ENCODE measurements around the gene HDAC4.

The HDAC4 gene

DNA sequence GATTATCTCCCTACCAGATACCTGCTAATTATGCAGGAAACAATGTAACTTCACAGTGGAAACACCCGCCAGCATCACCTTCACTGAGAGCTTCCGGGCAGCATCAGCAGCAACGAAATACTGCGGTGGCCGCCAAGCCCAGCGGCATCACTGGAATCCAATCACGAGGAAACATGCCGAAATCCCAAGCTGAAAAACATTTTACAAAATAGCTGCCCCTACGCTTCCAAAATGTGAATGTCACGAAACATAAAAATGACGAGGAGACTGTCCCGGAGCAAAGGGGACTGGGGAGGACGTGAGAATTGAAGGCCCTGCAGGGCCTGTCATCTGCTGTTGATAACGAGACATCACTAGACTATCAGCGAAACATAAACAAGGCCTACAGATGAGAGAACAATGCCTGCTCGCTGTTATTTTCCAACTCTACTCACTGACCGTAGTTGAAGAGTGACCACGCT, 82.6 kb downstream of the HDAC4 start:
- no peaks in the 10 kb centered on the region for H3K27me3 ChIP-seq (ENCODE audit: insufficient read depth, low read length, poor library complexity, severe bottlenecking)
- no peak overlapping the region for H3K4me2 ChIP-seq (ENCODE audit: low read depth, low read length, poor library complexity, severe bottlenecking)
- H3K9me2 ChIP-seq (replicated peaks; ENCODE audit: low read depth, low read length): no peaks in the 10 kb centered on the region
- H3K9ac ChIP-seq (ENCODE audit: low read depth, low read length, poor library complexity, severe bottlenecking): no peak overlapping the region
- no peaks in the 10 kb centered on the region for H3F3A ChIP-seq (ENCODE audit: low read depth)
- H3K9me3 ChIP-seq (ENCODE audit: insufficient read depth, low read depth, low read length): peaks cover 6% of the 10 kb centered on the region; the same call in 1 of the 2 replicates
- no peak for TF ChIP-seq EZH2phosphoT487 (IDR thresholded peaks at IDR 0.05; ENCODE audit: borderline replicate concordance)
- TF ChIP-seq, protein P1, sequence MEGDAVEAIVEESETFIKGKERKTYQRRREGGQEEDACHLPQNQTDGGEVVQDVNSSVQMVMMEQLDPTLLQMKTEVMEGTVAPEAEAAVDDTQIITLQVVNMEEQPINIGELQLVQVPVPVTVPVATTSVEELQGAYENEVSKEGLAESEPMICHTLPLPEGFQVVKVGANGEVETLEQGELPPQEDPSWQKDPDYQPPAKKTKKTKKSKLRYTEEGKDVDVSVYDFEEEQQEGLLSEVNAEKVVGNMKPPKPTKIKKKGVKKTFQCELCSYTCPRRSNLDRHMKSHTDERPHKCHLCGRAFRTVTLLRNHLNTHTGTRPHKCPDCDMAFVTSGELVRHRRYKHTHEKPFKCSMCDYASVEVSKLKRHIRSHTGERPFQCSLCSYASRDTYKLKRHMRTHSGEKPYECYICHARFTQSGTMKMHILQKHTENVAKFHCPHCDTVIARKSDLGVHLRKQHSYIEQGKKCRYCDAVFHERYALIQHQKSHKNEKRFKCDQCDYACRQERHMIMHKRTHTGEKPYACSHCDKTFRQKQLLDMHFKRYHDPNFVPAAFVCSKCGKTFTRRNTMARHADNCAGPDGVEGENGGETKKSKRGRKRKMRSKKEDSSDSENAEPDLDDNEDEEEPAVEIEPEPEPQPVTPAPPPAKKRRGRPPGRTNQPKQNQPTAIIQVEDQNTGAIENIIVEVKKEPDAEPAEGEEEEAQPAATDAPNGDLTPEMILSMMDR (conservative IDR thresholded peaks at IDR 0.05; ENCODE audit: low read length): no peak
- no peak overlapping the region for H2AFZ ChIP-seq (ENCODE audit: low read length)
- H3K36me3 ChIP-seq (ENCODE audit: insufficient read depth, low read length): peaks cover 9% of the 10 kb centered on the region; the same call in 1 of the 2 replicates
- no peaks in the 10 kb centered on the region for H4K20me1 ChIP-seq (ENCODE audit: insufficient read depth, low read length, poor library complexity, severe bottlenecking)
- H3K4me1 ChIP-seq (ENCODE audit: insufficient read depth, low read length, poor library complexity, severe bottlenecking): peaks cover 26% of the 10 kb centered on the region
- H3K79me2 ChIP-seq (ENCODE audit: insufficient read depth, low read length): peaks cover 57% of the 10 kb centered on the region; the same call in 1 of the 2 replicates
- no peak overlapping the region for H3K4me3 ChIP-seq (ENCODE audit: low read length, poor library complexity, severe bottlenecking)

DNA sequence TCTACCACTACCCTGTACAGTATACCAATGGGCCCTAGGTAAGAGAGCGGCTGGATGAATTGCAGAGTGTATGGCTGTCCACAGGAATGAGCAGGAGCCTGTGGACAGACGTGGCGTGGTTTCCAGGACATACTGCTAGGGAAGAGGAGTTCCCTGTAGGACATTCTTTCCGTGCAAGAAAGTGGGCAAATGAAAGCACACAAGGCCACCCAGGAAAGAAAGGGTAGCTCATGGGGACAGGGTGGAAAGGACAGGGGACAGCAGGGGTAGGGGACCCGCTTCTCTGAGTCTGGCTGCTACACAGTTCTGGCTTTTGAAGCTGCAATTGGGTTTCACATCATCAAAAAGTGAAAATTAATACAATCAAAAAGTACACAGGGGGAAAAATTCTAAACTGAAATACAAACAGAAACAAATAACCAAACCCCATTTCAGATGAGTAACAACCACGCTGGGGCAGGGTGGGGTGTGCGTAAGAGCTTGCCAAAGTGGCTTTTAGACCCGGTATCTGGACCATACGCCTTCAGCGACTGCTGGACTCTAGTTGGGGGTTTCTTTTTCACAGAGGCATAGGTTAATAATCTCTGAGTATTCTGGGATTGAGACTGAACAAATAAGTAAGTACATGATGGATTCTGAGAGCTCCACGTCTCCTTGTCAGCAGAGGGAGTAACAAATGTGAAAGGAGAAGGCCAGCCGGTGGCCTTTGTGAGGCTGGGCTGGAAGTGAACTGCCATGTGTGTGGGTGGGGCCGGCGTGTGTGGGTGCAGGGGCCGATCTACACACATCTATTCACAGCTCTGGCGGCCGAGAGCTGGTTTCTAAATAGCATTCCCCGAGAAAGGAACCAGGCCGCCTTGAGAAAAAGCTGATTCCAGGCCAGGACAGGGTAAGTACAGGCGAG, 84.0 kb downstream of the HDAC4 start:
- TF ChIP-seq, protein P1 (conservative IDR thresholded peaks at IDR 0.05; ENCODE audit: low read length): no peak
- no peak for TF ChIP-seq EZH2phosphoT487 (IDR thresholded peaks at IDR 0.05; ENCODE audit: borderline replicate concordance)
- Histone ChIP-seq H3K9me2 (replicated peaks; ENCODE audit: low read depth, low read length) (no peaks in the 10 kb centered on the region), H3K9ac (ENCODE audit: low read depth, low read length, poor library complexity, severe bottlenecking) (no peak overlapping the region), H3K9me3 (ENCODE audit: insufficient read depth, low read depth, low read length) (peaks cover 6% of the 10 kb centered on the region; the same call in 1 of the 2 replicates), H3K27me3 (ENCODE audit: insufficient read depth, low read length, poor library complexity, severe bottlenecking) (no peaks in the 10 kb centered on the region), H2AFZ (ENCODE audit: low read length) (no peak overlapping the region), H3K4me2 (ENCODE audit: low read depth, low read length, poor library complexity, severe bottlenecking) (no peak overlapping the region), H3K36me3 (ENCODE audit: insufficient read depth, low read length) (peaks cover 9% of the 10 kb centered on the region; the same call in 1 of the 2 replicates), H4K20me1 (ENCODE audit: insufficient read depth, low read length, poor library complexity, severe bottlenecking) (no peaks in the 10 kb centered on the region), H3F3A (ENCODE audit: low read depth) (no peaks in the 10 kb centered on the region), H3K79me2 (ENCODE audit: insufficient read depth, low read length) (peaks cover 48% of the 10 kb centered on the region; the same call in 1 of the 2 replicates), H3K4me3 (ENCODE audit: low read length, poor library complexity, severe bottlenecking) (no peak overlapping the region), H3K4me1 (ENCODE audit: insufficient read depth, low read length, poor library complexity, severe bottlenecking) (peaks cover 17% of the 10 kb centered on the region)

DNA sequence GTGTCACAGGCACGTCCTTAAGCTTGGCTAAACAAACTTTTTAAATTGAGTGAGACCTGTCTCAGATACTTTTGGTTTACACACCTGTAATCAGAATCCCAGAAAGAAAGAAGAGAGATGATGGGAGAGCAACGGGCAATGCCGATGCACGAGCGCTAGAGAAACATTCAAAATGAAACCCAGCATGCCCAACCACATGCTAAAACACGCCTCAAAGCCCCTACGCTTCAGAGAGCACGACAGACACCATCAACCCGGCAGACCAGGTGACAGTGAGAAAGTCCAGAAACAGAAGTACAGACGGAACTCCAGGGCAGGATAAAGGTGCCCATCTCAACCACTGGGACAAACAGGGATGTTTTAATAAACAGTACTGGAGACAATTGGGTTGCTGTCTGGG, 85.5 kb downstream of the HDAC4 start:
- Histone ChIP-seq H3K27me3 (ENCODE audit: insufficient read depth, low read length, poor library complexity, severe bottlenecking) (no peaks in the 10 kb centered on the region), H4K20me1 (ENCODE audit: insufficient read depth, low read length, poor library complexity, severe bottlenecking) (no peaks in the 10 kb centered on the region), H3K4me3 (ENCODE audit: low read length, poor library complexity, severe bottlenecking) (no peak overlapping the region), H3K4me1 (ENCODE audit: insufficient read depth, low read length, poor library complexity, severe bottlenecking) (peaks cover 11% of the 10 kb centered on the region), H3K9me3 (ENCODE audit: insufficient read depth, low read depth, low read length) (peaks cover 6% of the 10 kb centered on the region; the same call in 1 of the 2 replicates), H3K9ac (ENCODE audit: low read depth, low read length, poor library complexity, severe bottlenecking) (no peak overlapping the region), H3F3A (ENCODE audit: low read depth) (no peaks in the 10 kb centered on the region), H3K4me2 (ENCODE audit: low read depth, low read length, poor library complexity, severe bottlenecking) (no peak overlapping the region), H3K79me2 (ENCODE audit: insufficient read depth, low read length) (peaks cover 44% of the 10 kb centered on the region; the same call in 1 of the 2 replicates), H3K36me3 (ENCODE audit: insufficient read depth, low read length) (peaks cover 9% of the 10 kb centered on the region; the same call in 1 of the 2 replicates), H3K9me2 (replicated peaks; ENCODE audit: low read depth, low read length) (no peaks in the 10 kb centered on the region), H2AFZ (ENCODE audit: low read length) (no peak overlapping the region)
- TF ChIP-seq, protein P1 (conservative IDR thresholded peaks at IDR 0.05; ENCODE audit: low read length): no peak
- TF ChIP-seq EZH2phosphoT487 (IDR thresholded peaks at IDR 0.05; ENCODE audit: borderline replicate concordance): no peak

Data from Loucy (cell line).